Activated naive CD4-positive, alpha-beta T cell treated with anti-CD3 and anti-CD28 coated beads, Interleukin-2, amount 50 U/mL, for 16 hours (primary cell): ENCODE results near the gene ADIRF.
"Not testable (repeated sequence)": the region's sequence is repeated elsewhere in the genome, so short reads cannot be mapped to it uniquely, and the experiment has no call there.

ENCODE experiments used
- DNase-seq: peaks from one replicate; pipeline ENCODE4 v3.0.0-alpha.2; 2020

Gene ADIRF

GRCh38 chr10:86961481-86962091, 6.7 kb upstream of the ADIRF start:
- DNase-seq, result no peak

- no peak for DNase-seq
Measured at GRCh38 chr10:86962136-86962980, 5.9 kb upstream of the ADIRF start.

GRCh38 chr10:86962981-86963310, 5.3 kb upstream of the ADIRF start:
- DNase-seq, result no peak

DNA sequence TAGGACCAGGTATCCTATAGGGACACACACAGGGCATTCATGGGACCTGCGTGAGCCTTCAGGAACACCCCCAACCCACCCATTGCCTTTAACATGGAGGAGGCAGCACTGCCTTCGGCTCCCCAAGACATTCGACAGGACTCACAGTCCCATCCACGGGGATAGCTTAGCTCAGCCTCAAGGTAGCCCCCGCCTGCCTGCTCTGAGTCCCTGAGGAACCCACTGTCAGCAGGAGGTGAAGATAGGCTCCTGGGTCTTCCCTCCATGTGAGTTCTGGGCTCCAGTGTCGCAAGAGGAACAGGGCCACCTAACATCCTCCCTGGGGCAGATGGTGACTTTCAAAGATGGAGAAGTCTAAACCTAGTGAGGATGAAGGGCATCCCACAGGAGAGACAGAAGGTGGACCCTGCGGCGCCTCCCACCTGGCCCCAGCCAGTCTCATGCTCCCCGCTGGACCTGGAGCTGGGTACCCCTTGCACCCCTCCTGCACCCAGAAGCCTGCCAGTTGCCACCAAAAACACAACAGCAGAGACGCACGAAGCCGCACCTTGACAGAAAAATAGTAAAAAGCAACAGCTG, 4.9 kb upstream of the ADIRF start:
- DNase-seq, result no peak

GRCh38 chr10:86964061-86964846, 4.0 kb upstream of the ADIRF start:
- no peak for DNase-seq

DNA sequence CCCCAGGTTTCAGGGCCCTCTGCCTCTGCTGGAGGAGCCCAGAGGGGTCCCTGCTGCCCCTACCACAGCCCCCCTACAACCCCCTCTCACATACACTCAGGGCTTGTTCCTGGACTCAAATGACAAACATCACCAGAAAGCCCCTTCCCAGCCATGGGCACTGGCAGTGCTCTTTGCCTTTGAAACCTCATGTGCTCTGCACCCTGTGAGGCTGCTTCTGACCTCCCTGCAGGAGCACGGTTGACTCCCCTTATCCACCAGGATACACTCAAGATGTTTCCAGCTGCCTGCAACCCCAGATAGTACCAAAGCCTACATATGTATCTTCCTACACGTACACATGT, 3.5 kb upstream of the ADIRF start:
- DNase-seq, result no peak

DNA sequence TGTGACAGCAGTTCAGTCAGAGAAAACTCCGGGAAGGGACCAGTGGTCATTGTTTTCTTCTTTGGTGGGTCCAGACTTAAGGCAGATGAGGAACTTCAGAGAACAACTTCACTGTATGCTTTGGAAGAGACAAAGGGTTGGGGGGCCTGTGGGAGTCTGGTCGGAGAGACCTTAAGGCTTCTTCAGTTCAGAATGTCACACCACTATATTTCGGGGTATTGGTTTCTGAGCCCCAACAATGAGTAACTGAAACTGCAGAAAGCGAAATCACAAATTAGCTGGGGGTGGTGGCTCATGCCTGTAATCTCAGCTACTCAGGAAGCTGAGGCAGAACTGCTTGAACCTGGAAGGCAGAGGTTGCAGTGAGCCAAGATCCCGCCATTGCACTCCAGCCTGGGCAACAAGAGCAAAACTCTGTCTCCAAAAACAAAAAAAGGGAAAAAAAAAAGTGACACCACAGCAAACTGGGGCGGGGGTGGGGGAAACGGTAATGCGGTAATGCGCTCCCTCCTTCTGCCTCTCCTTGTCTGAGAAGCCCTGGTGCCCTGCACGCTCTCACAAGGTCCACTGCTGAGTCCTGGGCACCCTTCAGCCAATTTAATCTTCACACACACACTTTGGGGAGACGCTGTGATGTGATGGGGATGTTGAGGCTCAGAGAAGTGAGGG, 2.2 kb upstream of the ADIRF start:
- DNase-seq, result no peak

DNA sequence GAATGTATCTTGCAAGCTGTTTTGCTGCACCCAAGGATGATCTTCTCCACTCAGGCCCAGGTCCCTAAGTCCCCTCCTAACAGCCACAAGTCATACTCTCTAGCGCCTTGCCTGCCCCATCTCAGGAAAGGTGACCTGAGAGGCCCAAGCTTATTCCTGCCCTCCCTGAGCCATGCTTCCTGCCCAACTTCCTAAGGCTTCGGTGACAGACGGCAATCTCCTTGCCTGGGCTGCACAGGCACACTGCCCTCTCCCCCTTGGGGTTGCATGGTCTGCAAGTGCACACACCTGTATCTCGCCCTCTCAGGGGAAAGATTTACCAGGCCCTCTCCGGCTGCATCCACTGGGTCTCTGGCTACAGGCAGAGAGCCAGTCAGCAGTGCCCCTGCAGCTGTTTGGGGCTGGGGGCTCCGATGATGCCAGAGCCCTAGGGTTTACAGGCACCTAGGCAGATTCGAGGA, 771 bp upstream of the ADIRF start:
- no peak for DNase-seq

DNA sequence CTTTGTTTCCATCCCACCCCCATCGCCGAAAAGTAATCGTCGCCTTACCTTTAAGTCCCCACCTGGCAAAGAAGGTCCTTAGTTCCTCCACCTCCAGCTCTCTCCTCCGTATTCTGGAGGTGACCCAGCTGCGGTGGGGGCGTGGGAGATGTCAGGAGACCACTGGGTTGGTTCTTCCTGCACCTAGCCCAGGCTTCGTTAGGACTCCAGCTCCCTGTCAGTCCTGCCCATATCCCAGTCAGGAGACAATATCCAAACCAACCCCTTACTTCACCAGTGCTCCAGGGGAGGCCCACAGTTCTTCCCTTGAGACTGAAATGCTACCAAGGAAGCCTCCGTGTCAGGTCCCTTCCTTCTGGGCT, 693 bp downstream of the ADIRF start:
- no peak for DNase-seq

- DNase-seq, result no peak
Measured at GRCh38 chr10:86969421-86970041, 1.2 kb downstream of the ADIRF start.

- no peak for DNase-seq
Measured at GRCh38 chr10:86970162-86970981, 2.1 kb downstream of the ADIRF start.

DNA sequence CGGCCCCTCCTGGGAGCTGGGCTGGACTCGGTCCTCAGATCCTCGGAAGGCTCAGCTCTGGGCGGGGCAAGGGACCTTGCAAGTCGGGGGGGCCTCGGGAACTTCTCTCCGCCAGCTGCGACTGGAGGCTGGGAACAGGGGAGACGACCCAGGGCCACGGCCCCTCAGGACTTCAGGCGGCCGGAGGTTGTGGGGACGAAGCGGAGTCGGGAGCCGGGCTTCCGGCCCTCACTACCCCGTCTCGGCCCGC, 2.6 kb downstream of the ADIRF start:
- no peak for DNase-seq

- peak; percentile 86 for DNase-seq
Measured at GRCh38 chr10:86971232-86971991, 3.1 kb downstream of the ADIRF start.

DNA sequence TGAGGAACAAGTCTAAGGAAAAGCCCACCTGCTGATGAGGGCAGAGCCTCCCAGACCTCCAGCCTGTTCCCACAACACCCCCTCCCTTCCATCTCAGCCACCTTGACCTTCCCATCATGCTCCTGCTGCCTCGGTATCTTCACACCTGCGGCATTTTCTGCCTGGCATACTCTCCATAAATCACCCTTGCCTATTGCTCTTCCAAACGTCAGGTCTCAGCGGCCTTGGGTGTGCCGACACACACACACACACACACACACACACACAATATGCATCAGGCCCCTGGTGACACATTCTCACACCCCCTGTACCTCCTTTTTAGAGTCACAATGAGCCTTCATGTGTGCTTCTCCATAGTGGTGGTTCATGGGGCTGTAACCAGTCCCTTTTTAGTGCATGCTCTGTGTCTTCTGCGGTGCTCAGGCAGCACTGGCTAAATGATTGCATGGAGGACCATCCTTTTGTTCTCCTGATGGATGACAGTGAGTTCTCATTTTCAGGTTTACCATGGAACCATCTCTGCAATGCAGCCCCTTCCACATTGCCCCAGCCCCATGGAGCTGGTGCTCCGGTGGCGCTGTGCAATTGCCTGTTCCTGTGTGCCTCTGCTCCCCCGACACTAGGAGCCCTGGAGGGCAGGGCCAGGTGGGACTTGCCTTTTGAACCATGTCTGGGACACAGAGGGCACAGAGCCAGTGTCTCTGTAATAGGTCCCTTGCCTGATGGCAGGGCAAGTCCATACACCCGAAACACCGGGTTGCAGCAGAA, 4.5 kb downstream of the ADIRF start:
- no peak for DNase-seq

GRCh38 chr10:86974484-86974883, 6.2 kb downstream of the ADIRF start:
- DNase-seq, result no peak

GRCh38 chr10:86976362-86977056, 8.2 kb downstream of the ADIRF start:
- no peak for DNase-seq

DNA sequence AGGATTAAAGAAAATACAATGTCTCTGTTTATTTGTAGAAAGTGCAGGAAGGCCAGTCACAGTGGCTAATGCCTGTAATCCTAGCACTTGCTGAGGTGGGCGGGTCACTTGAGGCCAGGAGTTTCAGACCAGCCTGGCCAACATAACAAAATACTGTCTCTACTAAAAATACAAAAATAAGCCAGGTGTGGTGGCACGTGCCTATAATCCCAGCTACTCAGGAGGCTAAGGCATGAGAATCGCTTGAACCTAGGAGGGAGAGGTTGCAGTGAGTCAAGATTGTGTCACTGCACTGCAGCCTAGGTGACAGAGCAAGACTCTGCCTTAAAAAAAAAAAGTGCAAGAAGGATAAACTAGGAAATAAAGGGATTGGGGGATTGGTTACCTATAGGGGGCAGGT, 10.2 kb downstream of the ADIRF start:
- DNase-seq, result not testable (repeated sequence)

DNA sequence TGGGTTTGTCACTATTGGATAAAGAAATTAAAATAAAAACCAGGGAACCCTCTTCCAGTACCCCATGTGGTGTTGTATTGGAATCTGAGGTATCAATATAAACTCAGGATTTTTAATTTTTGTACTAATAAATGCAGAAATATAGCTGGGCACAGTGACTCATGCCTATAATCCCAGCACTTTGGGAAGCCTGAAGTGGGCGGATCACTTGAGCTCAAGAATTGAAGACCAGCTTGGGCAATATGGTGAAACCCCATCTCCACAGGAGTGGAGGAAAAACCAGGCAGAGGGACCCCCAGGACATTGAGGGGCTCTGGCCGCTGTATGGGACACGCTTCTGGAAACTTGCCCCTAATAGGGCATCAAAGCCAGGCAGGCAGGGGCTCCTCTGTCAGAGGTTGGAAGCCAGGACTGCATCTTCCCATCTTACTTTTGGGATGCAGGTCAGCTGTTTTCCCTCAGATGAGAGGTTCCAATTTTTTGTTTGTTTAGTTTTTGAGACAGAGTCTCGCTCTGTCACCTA, 11.1 kb downstream of the ADIRF start:
- no peak for DNase-seq

GRCh38 chr10:86979977-86980448, 11.7 kb downstream of the ADIRF start:
- DNase-seq, result no peak
